ENCODE data around the gene MSI1.

- TF ChIP-seq CTCF (IDR thresholded peaks at IDR 0.05), result no peak
- TF ChIP-seq POLR2A (IDR thresholded peaks at IDR 0.05), result no peak
These were observed 8.1 kb upstream of the MSI1 start for GRCh38 chr12:120376934-120377572.

All from right lobe of liver (tissue), 4 donors.